Limb (tissue), 2 donors: ENCODE results near the gene FAM168A.
"Not testable (repeated sequence)": the region's sequence is repeated elsewhere in the genome, so short reads cannot be mapped to it uniquely, and the experiment has no call there.

ENCODE experiments used
- DNase-seq, 2 donors: peaks; one replicate each; pipeline ENCODE4 v3.0.0-alpha.2; 2016; ENCODE audit errors: extremely low spot score in 2 of 2

FAM168A gene

DNA sequence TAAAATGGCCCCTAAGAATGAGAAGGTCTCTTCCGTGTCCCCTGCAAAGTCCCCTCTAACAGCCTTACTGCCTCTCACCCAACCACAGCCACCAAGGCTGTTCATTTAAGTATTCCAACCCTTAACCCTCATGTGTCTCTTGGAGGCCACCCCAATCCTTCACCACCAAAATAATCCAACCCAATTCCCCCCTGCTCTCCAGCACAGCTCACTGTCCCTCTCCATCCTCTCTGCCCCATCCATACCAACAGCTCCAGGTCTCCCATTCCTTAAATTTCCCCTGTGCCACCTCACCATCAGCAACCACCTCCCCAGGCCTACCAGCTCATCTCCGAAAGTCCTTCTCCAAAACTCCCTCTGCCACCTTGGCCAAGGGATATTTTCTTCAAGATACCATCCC lies 1.4 kb downstream of the FAM168A start:
- no peak for DNase-seq

DNA sequence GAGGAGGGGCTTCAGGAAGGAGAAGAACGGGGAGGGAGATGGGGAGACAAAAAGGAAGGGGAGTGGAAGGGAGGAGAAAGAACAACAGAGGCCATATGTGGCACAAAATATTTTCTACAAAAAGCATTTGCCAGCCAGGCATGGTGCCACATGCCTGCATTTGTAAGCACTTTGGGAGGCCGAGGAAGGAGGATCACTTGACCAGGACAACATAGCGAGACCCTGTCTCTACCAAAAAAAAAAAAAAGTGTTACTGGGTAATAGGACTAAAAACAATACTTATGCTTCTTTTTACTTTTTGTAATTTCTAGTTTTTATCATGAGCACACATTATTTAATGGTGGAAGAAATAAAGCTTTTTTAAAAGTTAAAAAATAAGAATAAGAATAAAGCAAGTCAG lies 5.3 kb downstream of the FAM168A start:
- DNase-seq: no peak

GRCh38 chr11:73591743-73592142 lies 6.2 kb downstream of the FAM168A start:
- no peak for DNase-seq

DNA sequence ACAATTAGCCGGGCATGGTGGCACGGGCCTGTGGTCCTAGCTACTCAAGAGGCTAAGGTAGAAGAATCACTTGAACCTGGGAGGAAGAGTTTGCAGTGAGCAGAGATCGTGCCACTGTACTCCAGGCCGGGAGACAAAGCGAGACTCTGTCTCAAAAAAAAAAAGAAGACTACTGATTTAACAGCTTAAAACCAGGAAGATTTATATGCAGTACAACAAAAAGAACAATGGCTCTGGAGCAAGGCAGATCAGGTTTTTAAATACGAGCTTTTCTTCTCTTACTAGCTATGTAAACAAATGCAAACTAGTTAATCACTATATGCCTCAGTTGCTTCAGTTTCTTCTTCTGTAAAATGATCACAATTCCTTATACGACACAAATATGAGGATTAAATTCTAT lies 6.9 kb downstream of the FAM168A start:
- no peak for DNase-seq

DNA sequence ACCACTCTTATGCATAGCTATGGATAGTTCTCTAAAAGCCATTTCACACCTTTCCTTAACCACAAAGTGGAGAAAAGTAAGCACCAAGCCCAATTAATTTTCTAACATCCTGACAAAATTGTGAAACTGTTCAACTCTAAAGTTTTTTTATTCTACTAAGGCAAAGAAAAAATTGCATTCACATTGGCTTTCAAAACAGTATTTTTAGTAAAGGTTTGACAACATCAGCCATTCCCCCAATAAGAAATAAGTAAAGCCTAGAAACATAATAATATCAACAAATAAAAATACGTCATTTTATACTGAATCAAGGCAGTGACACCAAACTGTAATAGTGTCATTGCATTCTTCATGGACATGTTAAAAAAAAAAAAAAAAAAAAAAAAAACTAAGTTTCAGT lies 11.1 kb downstream of the FAM168A start:
- no peak for DNase-seq

DNA sequence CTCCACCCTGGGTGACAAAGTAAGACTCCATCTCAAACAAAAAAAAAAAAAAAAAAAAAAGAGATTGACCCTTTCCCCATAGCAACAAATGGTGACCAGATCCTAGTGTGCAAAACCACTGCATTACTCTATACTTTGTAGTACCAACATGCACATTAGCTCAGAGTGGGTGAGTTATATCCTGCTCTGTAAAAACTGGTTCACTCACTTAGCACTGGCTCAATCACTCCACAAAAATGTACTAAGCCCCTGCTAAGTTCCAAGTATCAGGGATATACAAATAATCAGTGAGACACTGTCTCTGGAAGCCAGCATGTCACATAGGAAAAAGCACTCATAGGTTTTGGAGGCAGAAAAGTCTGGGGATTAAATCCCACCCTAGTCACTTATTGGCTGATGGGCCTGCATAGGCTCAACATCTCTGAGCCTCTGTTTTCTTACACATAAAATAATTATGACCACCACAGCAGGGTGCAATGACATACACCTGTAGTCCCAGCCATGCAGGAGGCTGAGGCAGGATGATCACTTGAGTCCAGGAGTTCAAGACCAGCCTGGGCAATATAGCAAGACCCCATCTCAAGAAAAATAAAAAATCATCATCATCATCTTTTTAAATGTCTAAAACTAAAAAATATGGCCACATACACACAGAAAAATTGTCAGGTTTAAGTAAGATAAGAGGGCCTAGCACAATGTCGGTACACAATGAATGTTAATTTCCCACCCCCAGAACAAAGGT lies 11.9 kb downstream of the FAM168A start:
- no peak for DNase-seq

- no peak for DNase-seq
Measured at GRCh38 chr11:73584831-73585230, 13.1 kb downstream of the FAM168A start.

- DNase-seq: no peak
Measured at GRCh38 chr11:73582653-73583052, 15.3 kb downstream of the FAM168A start.

DNA sequence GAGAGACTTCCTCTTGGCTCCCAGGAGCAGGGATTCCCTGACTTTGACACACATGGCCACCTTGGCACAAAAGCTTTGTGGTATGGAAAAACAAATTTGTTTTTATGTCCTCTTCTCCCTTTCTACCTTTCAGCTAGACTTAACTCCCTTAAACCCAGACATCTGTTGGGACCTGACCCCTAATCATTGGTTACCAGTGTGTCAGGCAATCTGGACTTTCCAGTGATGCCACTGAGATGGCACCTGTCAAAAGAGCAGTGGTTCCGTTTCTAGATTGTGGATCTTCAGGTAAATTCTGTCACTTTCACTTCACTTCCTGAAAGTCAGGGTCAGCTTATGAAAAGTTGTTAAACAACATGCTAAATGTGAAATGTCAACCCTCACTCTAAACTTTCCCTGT lies 17.2 kb downstream of the FAM168A start:
- not testable (repeated sequence) for DNase-seq

- DNase-seq: no peak
Measured at GRCh38 chr11:73579641-73580434, 18.1 kb downstream of the FAM168A start.

GRCh38 chr11:73578592-73579185 lies 19.2 kb downstream of the FAM168A start:
- DNase-seq: no peak

DNA sequence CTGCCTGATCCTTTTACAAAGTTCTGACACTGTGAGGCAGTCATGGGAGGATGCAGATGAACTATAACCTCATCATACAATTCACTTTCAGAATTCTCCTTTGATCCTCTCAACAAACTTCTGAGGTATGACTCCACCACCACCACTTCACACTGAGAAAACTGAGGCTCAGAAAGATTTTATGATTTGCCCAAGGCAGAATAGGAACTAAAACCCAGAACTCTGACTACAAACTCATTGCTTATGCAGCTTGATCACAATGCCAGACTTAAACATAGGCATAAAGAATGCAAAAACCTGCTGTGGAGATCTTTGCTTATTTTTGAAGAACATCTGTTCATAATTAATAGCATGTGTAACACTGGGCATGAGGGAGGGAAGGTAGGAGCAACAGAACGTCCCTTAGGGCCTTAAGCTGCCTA lies 20.4 kb downstream of the FAM168A start:
- DNase-seq: no peak

DNA sequence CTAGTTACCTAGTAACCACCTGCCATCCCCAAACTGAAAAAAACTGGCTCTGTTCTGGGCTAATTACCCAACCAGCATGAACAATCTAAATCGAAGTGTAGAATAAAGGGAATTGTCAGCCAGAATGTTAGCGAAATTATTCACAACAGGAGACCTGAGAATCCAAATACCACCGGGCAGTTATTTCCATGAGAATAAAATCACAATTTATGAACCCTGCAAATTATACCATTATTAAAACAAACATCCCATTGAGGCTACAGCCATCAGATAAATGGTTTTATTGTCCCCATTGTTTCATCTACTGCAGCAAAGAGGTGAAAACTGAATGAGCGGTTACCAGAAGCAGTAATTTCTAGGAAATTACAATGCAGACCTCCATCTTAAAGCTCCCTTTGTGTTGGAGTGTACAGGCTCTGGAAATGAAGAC lies 21.7 kb downstream of the FAM168A start:
- DNase-seq: no peak

GRCh38 chr11:73571982-73572381 lies 25.9 kb downstream of the FAM168A start:
- DNase-seq: not testable (repeated sequence)

DNA sequence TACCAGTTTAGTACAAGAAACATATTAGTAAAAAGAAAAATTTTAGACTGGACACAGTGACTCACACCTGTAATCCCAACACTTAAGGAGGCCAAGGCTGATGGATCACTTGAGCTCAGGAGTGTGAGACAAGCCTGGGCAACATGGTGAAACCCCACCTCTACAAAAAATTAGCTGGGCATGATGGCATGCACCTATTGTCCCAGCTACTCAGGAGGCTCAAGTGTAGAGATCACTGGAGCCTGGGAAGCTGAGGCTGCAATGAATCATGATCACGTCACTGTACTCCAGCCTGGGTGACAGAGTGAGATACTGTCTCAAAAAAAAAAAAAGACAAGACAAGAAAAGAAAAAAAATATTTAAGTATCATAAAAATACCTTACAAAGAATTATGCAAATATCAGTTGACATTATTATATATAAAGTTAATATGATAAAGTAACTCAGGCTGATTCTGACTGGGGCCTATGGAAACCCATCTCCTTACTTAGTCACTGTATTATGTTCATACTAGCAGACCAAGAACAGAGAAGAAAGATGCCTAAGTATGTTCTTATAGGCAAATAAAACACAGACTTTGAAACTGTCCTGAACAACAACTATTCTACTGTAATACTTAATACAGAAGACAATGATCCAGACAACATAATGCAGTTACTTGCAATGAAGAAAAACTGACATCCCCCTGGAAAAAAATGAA lies 27.3 kb downstream of the FAM168A start:
- DNase-seq: no peak

DNA sequence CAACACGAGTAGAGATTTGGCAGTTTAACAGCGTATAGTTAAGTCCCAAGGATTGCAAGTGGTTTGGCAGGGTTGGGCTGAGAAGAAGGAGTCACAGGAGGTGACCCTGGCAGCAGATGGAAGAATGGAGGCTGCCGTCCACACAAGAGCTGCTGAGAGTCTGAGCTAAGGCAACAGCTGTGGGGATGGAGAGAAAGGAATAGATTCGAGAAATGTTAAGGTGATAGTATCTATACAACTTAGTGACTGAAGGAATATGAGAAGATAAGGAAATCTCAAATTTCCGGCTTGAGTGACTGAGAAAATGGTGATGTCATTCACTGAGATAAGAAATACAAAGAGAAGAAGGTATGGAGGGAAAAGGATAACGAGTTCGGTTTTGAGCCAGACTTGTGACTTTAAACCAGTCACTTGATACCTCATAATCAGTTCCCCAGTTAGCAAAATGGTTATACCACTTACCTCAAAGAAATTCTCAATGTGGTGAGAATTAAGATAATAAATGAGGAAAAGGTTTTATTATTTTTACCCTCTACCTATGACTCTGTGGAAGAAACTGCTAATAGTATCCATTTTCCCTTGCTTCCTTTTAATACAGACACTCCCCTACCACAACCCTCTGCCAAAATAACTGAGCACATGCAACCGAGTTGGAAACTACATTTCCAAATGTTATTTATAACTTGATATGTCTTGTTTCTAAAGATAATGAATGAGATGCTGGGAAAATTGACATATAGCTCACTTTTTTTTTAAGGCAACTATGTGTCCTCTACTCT lies 30.7 kb downstream of the FAM168A start:
- no peak for DNase-seq

DNA sequence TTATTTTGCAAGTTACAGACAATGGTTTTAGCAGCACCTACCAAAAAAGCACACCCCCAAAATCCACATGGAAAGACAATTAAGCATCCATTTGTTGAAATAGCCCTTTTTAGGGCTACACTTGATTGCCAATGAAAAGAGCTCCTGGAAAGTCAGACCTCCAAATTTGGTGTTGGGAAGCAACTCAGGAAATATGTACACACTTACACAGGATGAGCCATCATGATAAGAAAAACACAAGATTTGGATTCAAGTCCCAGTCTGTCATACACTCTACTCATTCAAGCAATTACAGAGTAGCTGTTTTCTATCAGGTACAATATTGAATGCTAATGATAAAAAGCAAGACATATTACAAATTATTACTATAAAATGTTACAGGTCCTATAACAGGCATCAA lies 31.5 kb downstream of the FAM168A start:
- DNase-seq: no peak

DNA sequence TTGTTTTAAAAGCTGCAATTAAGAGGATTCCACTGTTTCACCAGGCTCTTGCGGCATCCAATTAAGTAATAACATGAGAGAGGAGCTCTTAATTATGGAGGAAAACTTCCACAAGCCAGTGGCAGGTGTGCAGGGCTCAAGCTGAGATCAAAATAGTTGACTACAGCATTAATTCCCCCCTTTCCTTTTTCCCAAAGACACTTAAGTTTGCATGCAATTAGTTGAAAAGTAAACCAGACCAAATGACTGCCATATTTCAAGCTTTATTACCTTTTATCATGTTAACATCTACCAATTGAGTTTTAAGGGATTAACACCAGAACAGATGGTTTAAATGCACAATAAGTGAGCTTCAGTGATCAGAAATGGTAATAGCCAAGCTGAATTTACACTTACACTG lies 32.1 kb downstream of the FAM168A start:
- DNase-seq: no peak

- no peak for DNase-seq
Measured at GRCh38 chr11:73564903-73565302, 33.0 kb downstream of the FAM168A start.

DNA sequence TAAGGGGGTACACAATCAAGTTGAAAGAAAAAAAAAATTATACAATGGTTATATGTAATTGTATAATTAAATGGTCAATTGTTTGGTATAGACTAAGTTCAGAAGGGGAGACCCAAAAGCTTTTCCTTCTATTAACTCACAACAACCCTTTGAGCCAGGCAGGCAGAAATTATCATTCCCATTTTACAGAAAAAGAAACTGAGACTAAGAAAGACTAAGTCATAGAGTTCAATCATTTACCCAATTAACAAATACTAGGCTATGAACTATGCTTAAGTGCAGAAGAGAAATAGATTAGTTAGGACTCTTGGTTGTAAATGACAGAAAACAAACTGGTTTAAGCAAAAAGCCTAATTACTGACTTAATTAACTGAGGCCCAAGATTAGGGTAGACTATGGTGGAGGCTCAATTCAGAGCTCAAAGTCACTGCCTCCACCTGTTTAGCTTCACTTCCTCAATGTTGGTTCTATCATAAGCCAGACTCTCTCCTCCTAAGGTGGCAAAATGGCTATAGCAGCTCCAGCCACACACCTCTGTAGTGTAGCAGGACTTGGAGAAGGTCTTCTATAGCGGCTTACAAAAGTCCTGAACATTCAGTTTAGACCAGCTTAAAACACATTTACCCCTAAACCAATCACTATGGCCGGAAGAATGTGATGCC lies 34.2 kb downstream of the FAM168A start:
- no peak for DNase-seq

DNA sequence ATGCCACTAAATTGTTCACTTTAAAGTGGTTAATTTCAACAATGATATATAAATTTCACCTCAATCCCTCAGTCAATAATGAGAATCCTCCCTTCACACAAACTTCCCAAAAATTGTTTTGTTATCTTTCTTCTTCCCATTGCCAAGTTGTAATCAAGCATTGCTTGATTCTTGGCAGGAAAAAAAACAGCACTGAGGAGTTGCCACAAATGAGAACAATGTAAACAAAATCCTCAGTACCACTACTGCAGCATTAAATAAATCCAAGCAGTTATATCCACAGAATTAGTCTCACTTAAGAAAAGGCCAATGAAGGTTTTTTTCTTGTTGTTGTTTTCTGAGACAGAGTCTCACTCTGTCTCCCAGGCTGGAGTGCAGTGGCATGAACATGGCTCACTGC lies 38.2 kb downstream of the FAM168A start:
- DNase-seq: no peak
